OCI-LY3 (cell line): Measurements from ENCODE around the gene TPX2.

Experiments used
- H2AFZ ChIP-seq: fragments of 200-600, 300-600 bp; shearing (Covaris generic); 2 replicates; pipeline ENCODE4 v1.6.0; 2014; ENCODE audit warnings: antibody characterized with exemption, low read depth, low read length
- H3K27ac ChIP-seq: fragments of 200-600, 300-600 bp; sonication (generic); 2 replicates; pipeline ENCODE4 v1.5.1; 2014; ENCODE audit warnings: mild to moderate bottlenecking, low read length, moderate library complexity, mixed read lengths
- H3K27me3 ChIP-seq: fragments of 200-600, 300-600 bp; sonication (generic); 2 replicates; pipeline ENCODE4 v1.6.1; 2014; ENCODE audit warnings: low read depth, low read length, mixed read lengths
- H3K36me3 ChIP-seq: fragments of 200-600, 300-600 bp; sonication (generic); replicated peaks from 2 replicates; pipeline ENCODE3; 2014; ENCODE audit warnings: low read depth, low read length, mixed read lengths
- H3K4me1 ChIP-seq: fragments of 300-600, 200-600 bp; sonication (generic); 2 replicates; pipeline ENCODE4 v1.6.1; 2014; ENCODE audit warnings: low read length, mixed read lengths
- H3K4me2 ChIP-seq: fragments of 200-600, 300-600 bp; sonication (generic); 2 replicates; pipeline ENCODE4 v1.6.1; 2014; ENCODE audit warnings: low read length, mixed read lengths
- H3K4me3 ChIP-seq: fragments of 300-600, 200-600 bp; sonication (generic); 2 replicates; pipeline ENCODE4 v1.5.1; 2014; ENCODE audit warnings: antibody characterized with exemption, mild to moderate bottlenecking, low read length, moderate library complexity
- H3K79me2 ChIP-seq: fragments of 300-600, 200-600 bp; shearing (Covaris generic); 2 replicates; pipeline ENCODE4 v1.6.1; 2014; ENCODE audit warnings: mild to moderate bottlenecking, low read length, mixed read lengths
- H3K9ac ChIP-seq: fragments of 300-600, 200-600 bp; shearing (Covaris generic); 2 replicates; pipeline ENCODE4 v1.6.0; 2014; ENCODE audit warnings: mild to moderate bottlenecking, low read length, moderate library complexity
- H3K9me3 ChIP-seq: fragments of 200-600, 300-600 bp; shearing (Covaris generic); 2 replicates; pipeline ENCODE4 v1.6.1; 2014; ENCODE audit warnings: low read length, mixed read lengths; ENCODE audit not compliant: insufficient read depth
- H4K20me1 ChIP-seq: fragments of 200-600, 300-600 bp; sonication (generic); 2 replicates; pipeline ENCODE4 v1.6.1; 2016; ENCODE audit warnings: low read length, mixed read lengths; ENCODE audit not compliant: insufficient read depth
- CTCF ChIP-seq: fragments of 200-600, 300-600 bp; sonication (generic); IDR thresholded peaks from 2 replicates; pipeline ENCODE4 v1.5.1; 2014; ENCODE audit warnings: antibody characterized with exemption, low read length, low read depth
- EZH2phosphoT487 ChIP-seq: fragments of 200-600 bp; shearing (Covaris generic); IDR thresholded peaks from 2 replicates; pipeline ENCODE4 v1.6.1; 2018; ENCODE audit warnings: antibody characterized with exemption, mixed run types, low read depth

Gene TPX2

GRCh38 chr20:31838646-31839292 lies 99.7 kb downstream of the TPX2 start:
- H3K27ac ChIP-seq = no peak overlapping the region
- no peak overlapping the region for H3K4me2 ChIP-seq
- H4K20me1 ChIP-seq = no peaks in the 10 kb centered on the region
- H3K9me3 ChIP-seq = no peaks in the 10 kb centered on the region
- peaks cover 7% of the 10 kb centered on the region for H3K4me1 ChIP-seq
- no peak overlapping the region for H3K9ac ChIP-seq
- 0 out of 2 replicates have a peak, but pooled peaks cover 3% of the 10 kb centered on the region for H3K27me3 ChIP-seq
- H3K4me3 ChIP-seq = no peak overlapping the region
- no peak overlapping the region for H2AFZ ChIP-seq
- H3K36me3 ChIP-seq = no peaks in the 10 kb centered on the region
- H3K79me2 ChIP-seq = no peaks in the 10 kb centered on the region
- TF ChIP-seq EZH2phosphoT487 = no peak
- no peak for TF ChIP-seq CTCF

GRCh38 chr20:31839782-31840487 lies 100.8 kb downstream of the TPX2 start:
- Histone ChIP-seq H3K4me2 (no peak overlapping the region), H3K27me3 (0 out of 2 replicates have a peak, but pooled peaks cover 3% of the 10 kb centered on the region), H3K79me2 (no peaks in the 10 kb centered on the region), H3K9me3 (no peaks in the 10 kb centered on the region), H4K20me1 (no peaks in the 10 kb centered on the region), H3K4me1 (peaks cover 7% of the 10 kb centered on the region), H3K27ac (no peak overlapping the region), H3K9ac (no peak overlapping the region), H2AFZ (no peak overlapping the region), H3K4me3 (no peak overlapping the region), H3K36me3 (no peaks in the 10 kb centered on the region)
- TF ChIP-seq CTCF = no peak
- TF ChIP-seq EZH2phosphoT487 = no peak

- 0 out of 2 replicates have a peak, but pooled peaks cover 3% of the 10 kb centered on the region for H3K27me3 ChIP-seq
- no peaks in the 10 kb centered on the region for H4K20me1 ChIP-seq
- H3K9me3 ChIP-seq = no peaks in the 10 kb centered on the region
- no peak overlapping the region for H3K9ac ChIP-seq
- TF ChIP-seq CTCF = no peak
- no peak for TF ChIP-seq EZH2phosphoT487
- no peaks in the 10 kb centered on the region for H3K36me3 ChIP-seq
- no peaks in the 10 kb centered on the region for H3K79me2 ChIP-seq
- H3K4me3 ChIP-seq = no peak overlapping the region
- H3K27ac ChIP-seq = no peak overlapping the region
- no peak overlapping the region for H3K4me2 ChIP-seq
- peaks cover 12% of the 10 kb centered on the region for H3K4me1 ChIP-seq
- no peak overlapping the region for H2AFZ ChIP-seq
Observed at GRCh38 chr20:31840906-31841816, 102.1 kb downstream of the TPX2 start.

- H2AFZ ChIP-seq = no peak overlapping the region
- H4K20me1 ChIP-seq = no peaks in the 10 kb centered on the region
Observed at GRCh38 chr20:31841928-31842327, 102.8 kb downstream of the TPX2 start.

More at GRCh38 chr20:31841928-31842327, 102.8 kb downstream of the TPX2 start:
- Histone ChIP-seq H3K27me3 (0 out of 2 replicates have a peak, but pooled peaks cover 3% of the 10 kb centered on the region), H3K27ac (no peak overlapping the region), H3K9ac (no peak overlapping the region), H3K4me3 (no peak overlapping the region), H3K4me1 (peaks cover 11% of the 10 kb centered on the region), H3K79me2 (no peaks in the 10 kb centered on the region), H3K4me2 (no peak overlapping the region), H3K9me3 (no peaks in the 10 kb centered on the region), H3K36me3 (no peaks in the 10 kb centered on the region)
- TF ChIP-seq CTCF (no peak), EZH2phosphoT487 (no peak)
